ENCODE data around the gene TBC1D2B. TPM values are rescaled to one million over a fixed set of nuclear protein-coding genes. Genes with fewer than 3 reads are reported as not detected.

Gene TBC1D2B
- total and polyA plus RNA-seq, 2 donors (not counting 3 experiments of a cell fraction or from before 2014, with no cell fraction given), result 30.8 to 46.1 TPM

DNA sequence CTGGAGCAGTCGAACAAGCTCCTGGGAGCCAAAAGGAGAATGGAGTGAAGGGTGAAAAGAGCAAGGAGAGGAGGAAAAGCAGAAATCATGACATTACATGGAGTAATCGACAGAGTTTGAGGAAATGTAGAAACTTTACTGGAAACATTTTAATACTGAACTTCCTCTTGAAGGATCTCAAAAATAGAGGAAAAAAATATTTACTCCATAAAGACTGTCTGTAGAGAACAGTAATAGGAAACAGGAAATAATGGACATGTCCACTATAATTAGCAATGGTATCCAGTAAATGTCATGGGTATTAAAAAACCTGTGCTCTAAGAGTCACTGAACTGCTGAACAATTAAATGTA, 53.0 kb downstream of the TBC1D2B start:
- TF ChIP-seq FOS (IDR thresholded peaks at IDR 0.05; ENCODE audit: borderline replicate concordance, insufficient read depth, low read length), result no peak
- no peak for TF ChIP-seq JUN (IDR thresholded peaks at IDR 0.05; ENCODE audit: borderline replicate concordance, insufficient read depth, insufficient read length, low read depth)
- no peak for TF ChIP-seq POLR2A (IDR thresholded peaks at IDR 0.05; ENCODE audit: low read depth, low read length)
- TF ChIP-seq POLR2AphosphoS5 (IDR thresholded peaks at IDR 0.05; ENCODE audit: insufficient read depth, low read depth, low read length), result no peak
- no peak for TF ChIP-seq EZH2 (IDR thresholded peaks at IDR 0.05; ENCODE audit: borderline replicate concordance, low read depth, low read length, severe bottlenecking)
- FAIRE-seq, result no peak
- no peak overlapping the region for H3K27ac ChIP-seq (ENCODE audit: insufficient read depth, low read depth, low read length)
- ChIA-PET CTCF (interaction anchor here (1.1 to 3.2 kb wide), 4 partner anchors 10 to 84 kb away, joined by 3 to 12 read pairs (median 6); no protein-coding TSS in a partner anchor), POLR2A (no interaction called here)
- BruUV-seq (replicated peaks), result no TSS peak
- H3K9ac ChIP-seq (replicated peaks; ENCODE audit: extremely low read depth, insufficient read depth, low read length), result no peak overlapping the region
- H2AFZ ChIP-seq (ENCODE audit: low read depth, low read length), result no peak overlapping the region
- no peaks in the 10 kb centered on the region for H4K20me1 ChIP-seq (replicated peaks; ENCODE audit: control insufficient read depth, extremely low read depth, insufficient read depth, low read length)
- no peaks in the 10 kb centered on the region for H3K4me1 ChIP-seq (ENCODE audit: control insufficient read depth, extremely low read depth, insufficient read depth, low read length)
- intact Hi-C loops (cut with micrococcal nuclease) (no loop called here), dilution Hi-C loops (cut with MboI; ENCODE audit: extremely low pct_ligation_motif_present, low sequenced_read_pairs) (no loop called here)
- no peaks in the 10 kb centered on the region for H3K79me2 ChIP-seq (ENCODE audit: control insufficient read depth, insufficient read depth, low read length)
- H3K36me3 ChIP-seq (ENCODE audit: control insufficient read depth in 2 of 2, extremely low read depth in 1 of 2, insufficient read depth in 2 of 2, low read length in 2 of 2), result peaks cover 11 to 18% of the 10 kb centered on the region in 2 experiments
- no peaks in the 10 kb centered on the region for H3K9me3 ChIP-seq (replicated peaks; ENCODE audit: control insufficient read depth, insufficient read depth, low read length)
- no peak overlapping the region for H3K4me3 ChIP-seq (replicated peaks in 1 of 3; ENCODE audit: insufficient read depth in 1 of 3, low read depth in 1 of 3, low read length in 3 of 3)
- H3K27me3 ChIP-seq (ENCODE audit: control insufficient read depth in 2 of 2, insufficient read depth in 2 of 2, low read length in 2 of 2), result no peaks in the 10 kb centered on the region
- no peak for DNase-seq (ENCODE audit: low read depth, low spot score)
- no peaks in the 10 kb centered on the region for H3K9me1 ChIP-seq (replicated peaks; ENCODE audit: control insufficient read depth, extremely low read depth, insufficient read depth, low read length)
- no peak overlapping the region for H3K4me2 ChIP-seq (ENCODE audit: insufficient read depth, low read length)

- no peak overlapping the region for H3K27ac ChIP-seq (ENCODE audit: insufficient read depth, low read depth, low read length)
- CTCF ChIA-PET, result interaction anchor here (1.1 to 3.2 kb wide), 4 partner anchors 11 to 84 kb away, joined by 3 to 12 read pairs (median 6); no protein-coding TSS in a partner anchor
- no peaks in the 10 kb centered on the region for H4K20me1 ChIP-seq (replicated peaks; ENCODE audit: control insufficient read depth, extremely low read depth, insufficient read depth, low read length)
- H3K9me1 ChIP-seq (replicated peaks; ENCODE audit: control insufficient read depth, extremely low read depth, insufficient read depth, low read length), result no peaks in the 10 kb centered on the region
- H3K36me3 ChIP-seq (ENCODE audit: control insufficient read depth in 2 of 2, extremely low read depth in 1 of 2, insufficient read depth in 2 of 2, low read length in 2 of 2), result peaks cover 11 to 18% of the 10 kb centered on the region in 2 experiments
- H3K4me1 ChIP-seq (ENCODE audit: control insufficient read depth, extremely low read depth, insufficient read depth, low read length), result no peaks in the 10 kb centered on the region
- H3K79me2 ChIP-seq (ENCODE audit: control insufficient read depth, insufficient read depth, low read length), result no peaks in the 10 kb centered on the region
- FAIRE-seq, result no peak
- dilution Hi-C loops (cut with MboI; ENCODE audit: extremely low pct_ligation_motif_present, low sequenced_read_pairs) (no loop called here), intact Hi-C loops (cut with micrococcal nuclease) (no loop called here)
- no peak overlapping the region for H3K9ac ChIP-seq (replicated peaks; ENCODE audit: extremely low read depth, insufficient read depth, low read length)
- DNase-seq (ENCODE audit: low read depth, low spot score), result no peak
- H3K4me3 ChIP-seq (replicated peaks in 1 of 3; ENCODE audit: insufficient read depth in 1 of 3, low read depth in 1 of 3, low read length in 3 of 3), result no peak overlapping the region
- no peaks in the 10 kb centered on the region for H3K9me3 ChIP-seq (replicated peaks; ENCODE audit: control insufficient read depth, insufficient read depth, low read length)
- H3K4me2 ChIP-seq (ENCODE audit: insufficient read depth, low read length), result no peak overlapping the region
- POLR2A ChIA-PET, result no interaction called here
- no peaks in the 10 kb centered on the region for H3K27me3 ChIP-seq (ENCODE audit: control insufficient read depth in 2 of 2, insufficient read depth in 2 of 2, low read length in 2 of 2)
- BruUV-seq (replicated peaks), result no TSS peak
- no peak for TF ChIP-seq JUN (IDR thresholded peaks at IDR 0.05; ENCODE audit: borderline replicate concordance, insufficient read depth, insufficient read length, low read depth)
- TF ChIP-seq EZH2 (IDR thresholded peaks at IDR 0.05; ENCODE audit: borderline replicate concordance, low read depth, low read length, severe bottlenecking), result no peak
- no peak for TF ChIP-seq MYC (IDR thresholded peaks at IDR 0.05; ENCODE audit: low read depth, low read length)
- no peak for TF ChIP-seq FOS (IDR thresholded peaks at IDR 0.05; ENCODE audit: borderline replicate concordance, insufficient read depth, low read length)
- no peak for TF ChIP-seq POLR2A (IDR thresholded peaks at IDR 0.05; ENCODE audit: low read depth, low read length)
- no peak for TF ChIP-seq POLR2AphosphoS5 (IDR thresholded peaks at IDR 0.05; ENCODE audit: insufficient read depth, low read depth, low read length)
- TF ChIP-seq GATA2 (IDR thresholded peaks at IDR 0.05; ENCODE audit: insufficient read depth, insufficient read length, low read depth, low read length), result no peak
- H2AFZ ChIP-seq (ENCODE audit: low read depth, low read length), result no peak overlapping the region
Observed at GRCh38 chr15:78023865-78024518, 53.5 kb downstream of the TBC1D2B start.

Data from endothelial cell of umbilical vein (primary cell).